Panc1 (cell line): ENCODE results near the gene AQP5.

Experiments
- POLR2AphosphoS5 ChIP-seq: IDR thresholded peaks from 2 replicates; pipeline ENCODE4 v1.6.1; 2012; ENCODE audit warnings: mild to moderate bottlenecking, low read depth, low read length, moderate library complexity
- TF ChIP-seq, protein P1 (sequence below): fragments of 450-650 bp; IDR thresholded peaks from 2 replicates; pipeline ENCODE4 v1.5.1; 2017; ENCODE audit warnings: mild to moderate bottlenecking
- TF ChIP-seq, protein P2 (sequence below), 2 experiments: IDR thresholded peaks; 2 replicates each; pipeline ENCODE4 v1.6.1; 2011 to 2012; ENCODE audit warnings: low read depth in 2 of 2, control low read depth in 1 of 2, low read length in 1 of 2, mild to moderate bottlenecking in 1 of 2, moderate library complexity in 1 of 2; ENCODE audit not compliant: insufficient read depth in 1 of 2

DNA sequence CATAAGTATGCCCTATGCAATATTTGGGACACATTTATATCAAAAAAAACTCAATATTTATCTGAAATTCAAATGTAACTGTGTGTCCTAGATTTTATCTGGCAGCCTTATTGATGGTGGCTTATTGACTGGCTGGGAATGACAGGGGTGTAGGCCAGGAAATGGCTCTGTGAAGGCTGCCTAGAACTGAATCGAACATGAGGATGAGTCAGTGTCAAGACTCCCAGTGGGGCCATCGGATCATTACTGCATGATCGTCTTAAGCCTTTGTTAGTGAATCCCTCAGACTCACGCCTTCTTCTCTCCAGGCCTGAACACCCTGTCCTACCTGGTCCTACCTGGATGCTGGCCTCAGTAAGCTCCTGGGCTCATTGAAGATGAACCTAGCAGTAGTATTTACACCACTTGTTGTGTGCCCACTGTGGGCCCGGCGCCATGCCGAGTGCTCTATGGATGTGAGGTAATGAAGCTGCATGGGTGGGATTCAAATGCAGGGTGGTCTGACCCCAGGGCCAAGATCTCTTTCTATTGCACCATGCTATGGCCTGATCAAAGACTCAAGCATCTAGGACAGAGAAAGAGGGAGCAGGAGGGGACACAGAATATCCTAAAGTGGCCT, 36.9 kb upstream of the AQP5 start:
- TF ChIP-seq, protein P1, sequence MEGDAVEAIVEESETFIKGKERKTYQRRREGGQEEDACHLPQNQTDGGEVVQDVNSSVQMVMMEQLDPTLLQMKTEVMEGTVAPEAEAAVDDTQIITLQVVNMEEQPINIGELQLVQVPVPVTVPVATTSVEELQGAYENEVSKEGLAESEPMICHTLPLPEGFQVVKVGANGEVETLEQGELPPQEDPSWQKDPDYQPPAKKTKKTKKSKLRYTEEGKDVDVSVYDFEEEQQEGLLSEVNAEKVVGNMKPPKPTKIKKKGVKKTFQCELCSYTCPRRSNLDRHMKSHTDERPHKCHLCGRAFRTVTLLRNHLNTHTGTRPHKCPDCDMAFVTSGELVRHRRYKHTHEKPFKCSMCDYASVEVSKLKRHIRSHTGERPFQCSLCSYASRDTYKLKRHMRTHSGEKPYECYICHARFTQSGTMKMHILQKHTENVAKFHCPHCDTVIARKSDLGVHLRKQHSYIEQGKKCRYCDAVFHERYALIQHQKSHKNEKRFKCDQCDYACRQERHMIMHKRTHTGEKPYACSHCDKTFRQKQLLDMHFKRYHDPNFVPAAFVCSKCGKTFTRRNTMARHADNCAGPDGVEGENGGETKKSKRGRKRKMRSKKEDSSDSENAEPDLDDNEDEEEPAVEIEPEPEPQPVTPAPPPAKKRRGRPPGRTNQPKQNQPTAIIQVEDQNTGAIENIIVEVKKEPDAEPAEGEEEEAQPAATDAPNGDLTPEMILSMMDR, result no peak
- TF ChIP-seq POLR2AphosphoS5, result no peak
- TF ChIP-seq, protein P2, sequence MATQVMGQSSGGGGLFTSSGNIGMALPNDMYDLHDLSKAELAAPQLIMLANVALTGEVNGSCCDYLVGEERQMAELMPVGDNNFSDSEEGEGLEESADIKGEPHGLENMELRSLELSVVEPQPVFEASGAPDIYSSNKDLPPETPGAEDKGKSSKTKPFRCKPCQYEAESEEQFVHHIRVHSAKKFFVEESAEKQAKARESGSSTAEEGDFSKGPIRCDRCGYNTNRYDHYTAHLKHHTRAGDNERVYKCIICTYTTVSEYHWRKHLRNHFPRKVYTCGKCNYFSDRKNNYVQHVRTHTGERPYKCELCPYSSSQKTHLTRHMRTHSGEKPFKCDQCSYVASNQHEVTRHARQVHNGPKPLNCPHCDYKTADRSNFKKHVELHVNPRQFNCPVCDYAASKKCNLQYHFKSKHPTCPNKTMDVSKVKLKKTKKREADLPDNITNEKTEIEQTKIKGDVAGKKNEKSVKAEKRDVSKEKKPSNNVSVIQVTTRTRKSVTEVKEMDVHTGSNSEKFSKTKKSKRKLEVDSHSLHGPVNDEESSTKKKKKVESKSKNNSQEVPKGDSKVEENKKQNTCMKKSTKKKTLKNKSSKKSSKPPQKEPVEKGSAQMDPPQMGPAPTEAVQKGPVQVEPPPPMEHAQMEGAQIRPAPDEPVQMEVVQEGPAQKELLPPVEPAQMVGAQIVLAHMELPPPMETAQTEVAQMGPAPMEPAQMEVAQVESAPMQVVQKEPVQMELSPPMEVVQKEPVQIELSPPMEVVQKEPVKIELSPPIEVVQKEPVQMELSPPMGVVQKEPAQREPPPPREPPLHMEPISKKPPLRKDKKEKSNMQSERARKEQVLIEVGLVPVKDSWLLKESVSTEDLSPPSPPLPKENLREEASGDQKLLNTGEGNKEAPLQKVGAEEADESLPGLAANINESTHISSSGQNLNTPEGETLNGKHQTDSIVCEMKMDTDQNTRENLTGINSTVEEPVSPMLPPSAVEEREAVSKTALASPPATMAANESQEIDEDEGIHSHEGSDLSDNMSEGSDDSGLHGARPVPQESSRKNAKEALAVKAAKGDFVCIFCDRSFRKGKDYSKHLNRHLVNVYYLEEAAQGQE (IDR thresholded peaks at IDR 0.05; ENCODE audit: insufficient read depth in 1 of 2, low read depth in 2 of 2, low read length in 1 of 2), result no peak
